ENCODE results near the gene ZNF487. TPM values are rescaled to one million over a fixed set of nuclear protein-coding genes. Genes with fewer than 3 reads are reported as not detected.

ZNF487 gene
- 4.9 and 7.5 TPM in 2 replicates for total RNA-seq

GRCh38 chr10:43436291-43437140 lies at the start of gene ZNF487:
TSS of gene ZNF487 (plus strand) at chr10:43437111. CDS start at chr10:43475814, 38,703 bp downstream.

GRCh38 chr10:43408710-43409384 lies 28.1 kb upstream of the ZNF487 start, which contains the start of gene HNRNPF:
TSS of gene HNRNPF (minus strand) at chr10:43409186. CDS start at chr10:43387884, 21,302 bp downstream.

Other genes with a start within 250 kb of the ZNF487 start
- gene RASGEF1A, start 170.0 kb upstream of the ZNF487 start, total RNA-seq: 2.7 and 6.6 TPM in 2 replicates
- not detected in 2 replicates for gene FXYD4, start 65.5 kb upstream of the ZNF487 start, total RNA-seq
- 211 and 284 TPM in 2 replicates for gene HNRNPF, start 27.9 kb upstream of the ZNF487 start, total RNA-seq
- gene ZNF239, start 137.5 kb downstream of the ZNF487 start, total RNA-seq: 4.3 and 5.8 TPM in 2 replicates
- 1.9 and 2.4 TPM in 2 replicates for gene ZNF485, start 169.3 kb downstream of the ZNF487 start, total RNA-seq
- 38.9 and 54.1 TPM in 2 replicates for gene ZNF32, start 211.8 kb downstream of the ZNF487 start, total RNA-seq